ENCODE results near the gene GLT1D1.

GRCh38 chr12:128850400-128850799 lies 2.9 kb upstream of the GLT1D1 start:
- TF ChIP-seq CTCF (conservative IDR thresholded peaks at IDR 0.05 in 1 of 2, IDR thresholded peaks at IDR 0.05 in 1 of 2; ENCODE audit: low read depth in 1 of 2, low read length in 2 of 2), result no peak
- no peak for TF ChIP-seq EZH2 (IDR thresholded peaks at IDR 0.05; ENCODE audit: low read length, missing control alignments)

Data from fibroblast of lung (primary cell).